ENCODE results near the gene ALOX5. TPM values are rescaled to one million over a fixed set of nuclear protein-coding genes. Genes with fewer than 3 reads are reported as not detected.

Gene ALOX5
- total and polyA plus RNA-seq, 2 donors (not counting 1 experiment from before 2014, with no cell fraction given), result 354 to 888 TPM

- DNase-seq (peak; percentile 67), ATAC-seq (ENCODE audit: low read depth) (peak; percentile 5)
- Histone ChIP-seq H3K9ac (ENCODE audit: low read length) (peak overlapping the region; percentile 3), H3K79me2 (ENCODE audit: control insufficient read depth, insufficient read depth, low read length) (peaks cover 32% of the 10 kb centered on the region), H3K4me3 (ENCODE audit: control extremely low read depth in 1 of 5, extremely low read depth in 1 of 5, insufficient read depth in 1 of 5, low read depth in 2 of 5, low read length in 4 of 5) (peak overlapping the region in 3 of 5 experiments; percentile 9 to 37 (median 15)), H3K9me3 (ENCODE audit: control extremely low read depth in 1 of 3, control insufficient read depth in 2 of 3, insufficient read depth in 1 of 3, low read length in 2 of 3) (no peaks in the 10 kb centered on the region), H2AFZ (ENCODE audit: insufficient read depth, low read depth, low read length, poor library complexity, severe bottlenecking) (no peak overlapping the region), H4K20me1 (ENCODE audit: control insufficient read depth, insufficient read depth, low read length, poor library complexity, severe bottlenecking) (no peaks in the 10 kb centered on the region), H3K36me3 (replicated peaks in 1 of 2; ENCODE audit: control extremely low read depth in 1 of 2, control insufficient read depth in 1 of 2, extremely low read depth in 1 of 2, insufficient read depth in 2 of 2, low read length in 1 of 2) (no peaks in the 10 kb centered on the region), H3K27ac (ENCODE audit: low read length in 2 of 2) (peak overlapping the region; percentile 63 to 89), H3K4me1 (ENCODE audit: control insufficient read depth in 2 of 2, insufficient read depth in 2 of 2, low read length in 2 of 2) (peaks cover 58 to 60% of the 10 kb centered on the region in 2 donors), H3K27me3 (replicated peaks in 1 of 4; ENCODE audit: control extremely low read depth in 1 of 4, control insufficient read depth in 3 of 4, insufficient read depth in 4 of 4, low read length in 3 of 4) (no peaks in the 10 kb centered on the region), H3K4me2 (replicated peaks; ENCODE audit: low read depth, low read length, poor library complexity, severe bottlenecking) (peak overlapping the region; percentile 93)
- no peak for TF ChIP-seq CTCF (IDR thresholded peaks at IDR 0.05)
- H3K4me3 Mint-ChIP-seq, result peak overlapping the region; percentile 60
- WGBS (ENCODE audit: insufficient coverage), result 7% methylated on average over 2 of the region's 6 CpGs
- no peaks in the 10 kb centered on the region for H3K9me3 Mint-ChIP-seq (ENCODE audit: insufficient read depth)
- no peaks in the 10 kb centered on the region for H3K27me3 Mint-ChIP-seq
- peaks cover 82% of the 10 kb centered on the region for H3K4me1 Mint-ChIP-seq
- CTCF ChIA-PET, result interaction anchor here (1.0 to 1.7 kb wide), 3 partner anchors 16 to 302 kb away, joined by 3 to 6 read pairs (median 3); partner anchors contain the start of gene ZFAND4
- POLR2A ChIA-PET, result no interaction called here
- H3K27ac Mint-ChIP-seq, result peak overlapping the region; percentile 77
- intact Hi-C loops (cut with micrococcal nuclease), result loop anchor here (2.0 to 10.0 kb wide), 4 partner anchors 14 to 366 kb away; partner anchors contain the start of genes OR13A1, ZFAND4 and ZNF22
These were observed 3.6 kb upstream of the ALOX5 start for GRCh38 chr10:45370202-45370955.

GRCh38 chr10:45371560-45371959 is 2.5 kb upstream of the ALOX5 start:
- CTCF ChIA-PET, result interaction anchor here (0.8 to 1.7 kb wide), 3 partner anchors 89 to 301 kb away, joined by 3 to 7 read pairs (median 4); partner anchors contain the start of gene ZFAND4
- ATAC-seq (ENCODE audit: low read depth), result no peak
- DNase-seq, result peak; percentile 68
- Histone ChIP-seq H3K4me3 (ENCODE audit: control extremely low read depth in 1 of 5, extremely low read depth in 1 of 5, insufficient read depth in 1 of 5, low read depth in 2 of 5, low read length in 4 of 5) (peak overlapping the region in 1 of 5 experiments; percentile 81), H3K4me1 (ENCODE audit: control insufficient read depth in 2 of 2, insufficient read depth in 2 of 2, low read length in 2 of 2) (peaks cover 67 to 70% of the 10 kb centered on the region in 2 donors), H3K27me3 (replicated peaks in 1 of 4; ENCODE audit: control extremely low read depth in 1 of 4, control insufficient read depth in 3 of 4, insufficient read depth in 4 of 4, low read length in 3 of 4) (no peaks in the 10 kb centered on the region), H3K4me2 (replicated peaks; ENCODE audit: low read depth, low read length, poor library complexity, severe bottlenecking) (peak overlapping the region; percentile 93), H3K9me3 (ENCODE audit: control extremely low read depth in 1 of 3, control insufficient read depth in 2 of 3, insufficient read depth in 1 of 3, low read length in 2 of 3) (no peaks in the 10 kb centered on the region), H3K9ac (ENCODE audit: low read length) (no peak overlapping the region), H3K36me3 (replicated peaks in 1 of 2; ENCODE audit: control extremely low read depth in 1 of 2, control insufficient read depth in 1 of 2, extremely low read depth in 1 of 2, insufficient read depth in 2 of 2, low read length in 1 of 2) (no peaks in the 10 kb centered on the region), H3K79me2 (ENCODE audit: control insufficient read depth, insufficient read depth, low read length) (peaks cover 41% of the 10 kb centered on the region), H2AFZ (ENCODE audit: insufficient read depth, low read depth, low read length, poor library complexity, severe bottlenecking) (no peak overlapping the region), H3K27ac (ENCODE audit: low read length in 2 of 2) (peak overlapping the region in 1 of 2 donors; percentile 89), H4K20me1 (ENCODE audit: control insufficient read depth, insufficient read depth, low read length, poor library complexity, severe bottlenecking) (peaks cover 2% of the 10 kb centered on the region)
- H3K9me3 Mint-ChIP-seq (ENCODE audit: insufficient read depth), result no peaks in the 10 kb centered on the region
- peak overlapping the region; percentile 60 for H3K4me3 Mint-ChIP-seq
- POLR2A ChIA-PET, result no interaction called here
- peaks cover 85% of the 10 kb centered on the region for H3K4me1 Mint-ChIP-seq
- TF ChIP-seq CTCF (IDR thresholded peaks at IDR 0.05) (no peak), EZH2 (IDR thresholded peaks at IDR 0.05; ENCODE audit: borderline replicate concordance, insufficient read depth, low read depth, low read length, poor library complexity, severe bottlenecking) (no peak)
- intact Hi-C loops (cut with micrococcal nuclease), result loop anchor here (2.0 to 10.0 kb wide), 4 partner anchors 15 to 367 kb away; partner anchors contain the start of genes OR13A1, ZFAND4 and ZNF22
- peak overlapping the region; percentile 1 for H3K27ac Mint-ChIP-seq
- H3K27me3 Mint-ChIP-seq, result no peaks in the 10 kb centered on the region
- no CpG with 5 or more reads among the region's 4 CpGs for WGBS (ENCODE audit: insufficient coverage)
